HEK293 (cell line): ENCODE data around the gene SNN.
A peak's percentile ranks its signal among the peaks of the same experiment; 100 is the strongest.

ENCODE experiments used
- EGR2 ChIP-seq: fragments of 450-650 bp; formaldehyde crosslinking; IDR thresholded peaks from 2 replicates; pipeline ENCODE4 v1.5.1; 2016; ENCODE audit warnings: low read depth, missing biosample characterization, missing genetic modification characterization
- GLIS1 ChIP-seq: fragments of 450-650 bp; formaldehyde crosslinking; IDR thresholded peaks from 2 replicates; pipeline ENCODE4 v1.5.1; 2016; ENCODE audit warnings: missing biosample characterization, missing genetic modification characterization
- HIC1 ChIP-seq: fragments of 450-650 bp; formaldehyde crosslinking; IDR thresholded peaks from 2 replicates; pipeline ENCODE4 v1.5.1; 2016; ENCODE audit warnings: missing biosample characterization, missing genetic modification characterization
- PRDM10 ChIP-seq: fragments of 450-650 bp; formaldehyde crosslinking; IDR thresholded peaks from 2 replicates; pipeline ENCODE4 v1.5.1; 2016; ENCODE audit warnings: missing biosample characterization, missing genetic modification characterization
- REPIN1 ChIP-seq: fragments of 450-650 bp; formaldehyde crosslinking; IDR thresholded peaks from 2 replicates; pipeline ENCODE4 v1.5.1; 2017; ENCODE audit warnings: missing biosample characterization, missing genetic modification characterization, low read depth
- SCRT1 ChIP-seq: fragments of 450-650 bp; formaldehyde crosslinking; IDR thresholded peaks from 2 replicates; pipeline ENCODE4 v1.5.1; 2016; ENCODE audit warnings: missing biosample characterization, missing genetic modification characterization, borderline replicate concordance
- TCF7L2 ChIP-seq: IDR thresholded peaks from 2 replicates; pipeline ENCODE4 v1.6.1; 2011; ENCODE audit warnings: low read depth, mild to moderate bottlenecking, inconsistent platforms, low read length, moderate library complexity, borderline replicate concordance
- WT1 ChIP-seq: fragments of 450-650 bp; formaldehyde crosslinking; IDR thresholded peaks from 2 replicates; pipeline ENCODE4 v1.5.1; 2016; ENCODE audit warnings: missing biosample characterization, missing genetic modification characterization
- ZBTB17 ChIP-seq: fragments of 450-650 bp; formaldehyde crosslinking; IDR thresholded peaks from 2 replicates; pipeline ENCODE4 v1.5.1; 2016; ENCODE audit warnings: missing biosample characterization, missing genetic modification characterization
- ZNF133 ChIP-seq: fragments of 450-650 bp; formaldehyde crosslinking; IDR thresholded peaks from 2 replicates; pipeline ENCODE4 v1.5.1; 2016; ENCODE audit warnings: missing biosample characterization, missing genetic modification characterization
- ZNF148 ChIP-seq: fragments of 450-650 bp; formaldehyde crosslinking; IDR thresholded peaks from 2 replicates; pipeline ENCODE4 v1.5.0; 2017; ENCODE audit warnings: missing biosample characterization, missing genetic modification characterization, borderline replicate concordance
- ZNF157 ChIP-seq: fragments of 450-650 bp; formaldehyde crosslinking; IDR thresholded peaks from 2 replicates; pipeline ENCODE4 v1.5.1; 2016; ENCODE audit warnings: missing biosample characterization, missing genetic modification characterization
- ZNF16 ChIP-seq: fragments of 450-650 bp; formaldehyde crosslinking; IDR thresholded peaks from 2 replicates; pipeline ENCODE4 v1.5.1; 2016; ENCODE audit warnings: low read depth, missing biosample characterization, missing genetic modification characterization
- ZNF169 ChIP-seq: fragments of 450-650 bp; formaldehyde crosslinking; IDR thresholded peaks from 2 replicates; pipeline ENCODE4 v1.5.1; 2016; ENCODE audit warnings: missing biosample characterization, missing genetic modification characterization
- ZNF274 ChIP-seq, 2 experiments: fragments of 200-500 bp in 1 of 2; fragments of 450-650 bp in 1 of 2; sonication (Bioruptor generic) in 1 of 2; formaldehyde crosslinking in 1 of 2; IDR thresholded peaks; 2 replicates each; pipeline versions ENCODE4 v1.5.1 to v1.6.1; 2014 to 2016; ENCODE audit warnings: borderline replicate concordance in 1 of 2, inconsistent platforms in 1 of 2, low read length in 1 of 2, missing biosample characterization in 1 of 2, missing genetic modification characterization in 1 of 2
- ZNF404 ChIP-seq: fragments of 450-650 bp; formaldehyde crosslinking; IDR thresholded peaks from 2 replicates; pipeline ENCODE4 v1.5.1; 2017; ENCODE audit warnings: missing biosample characterization, missing genetic modification characterization
- ZNF473 ChIP-seq: fragments of 450-650 bp; formaldehyde crosslinking; IDR thresholded peaks from 2 replicates; pipeline ENCODE4 v1.5.1; 2017; ENCODE audit warnings: missing biosample characterization, missing genetic modification characterization
- ZNF518A ChIP-seq: fragments of 450-650 bp; formaldehyde crosslinking; conservative IDR thresholded peaks from 2 replicates; pipeline ENCODE4 v1.5.1; 2016; ENCODE audit warnings: low read depth, missing biosample characterization, missing genetic modification characterization
- ZNF529 ChIP-seq: fragments of 450-650 bp; formaldehyde crosslinking; IDR thresholded peaks from 2 replicates; pipeline ENCODE4 v1.5.1; 2017; ENCODE audit warnings: missing genetic modification characterization, missing biosample characterization; ENCODE audit not compliant: insufficient replicate concordance
- ZNF658 ChIP-seq: fragments of 450-650 bp; formaldehyde crosslinking; IDR thresholded peaks from 2 replicates; pipeline ENCODE4; 2016; ENCODE audit warnings: missing biosample characterization, missing genetic modification characterization
- ZNF670 ChIP-seq: fragments of 450-650 bp; formaldehyde crosslinking; IDR thresholded peaks from 2 replicates; pipeline ENCODE4 v1.5.1; 2016; ENCODE audit warnings: missing biosample characterization, missing genetic modification characterization, low read depth
- ZSCAN16 ChIP-seq: fragments of 450-650 bp; formaldehyde crosslinking; IDR thresholded peaks from 2 replicates; pipeline ENCODE4 v1.5.1; 2016; ENCODE audit warnings: missing biosample characterization, missing genetic modification characterization
- ZSCAN5A ChIP-seq: fragments of 450-650 bp; formaldehyde crosslinking; IDR thresholded peaks from 2 replicates; pipeline ENCODE4 v1.5.1; 2016; ENCODE audit warnings: missing biosample characterization, missing genetic modification characterization

The SNN gene

GRCh38 chr16:11674818-11675560 is 6.7 kb downstream of the SNN start (continued):
- no peak for TF ChIP-seq ZNF518A (tag by site-specific recombination)
- TF ChIP-seq ZNF670: no peak
- no peak for TF ChIP-seq ZSCAN16
- no peak for TF ChIP-seq TCF7L2
- TF ChIP-seq GLIS1 (tag by site-specific recombination): peak; percentile 84
- peak; percentile 45; the same call in 1 of the 2 replicates for TF ChIP-seq PRDM10 (tag by site-specific recombination)
- no peak for TF ChIP-seq ZNF148 (tag by site-specific recombination)
- no peak for TF ChIP-seq ZNF274 (IDR thresholded peaks at IDR 0.05; ENCODE audit: low read length)
- TF ChIP-seq ZNF274 (tag by site-specific recombination; IDR thresholded peaks at IDR 0.05; ENCODE audit: borderline replicate concordance): no peak
- TF ChIP-seq WT1: peak; percentile 89
- TF ChIP-seq REPIN1 (tag by site-specific recombination): no peak
- TF ChIP-seq ZSCAN5A (tag by site-specific recombination): no peak
- peak; percentile 50; the same call in 1 of the 2 replicates for TF ChIP-seq ZBTB17
- TF ChIP-seq EGR2: no peak
- no peak for TF ChIP-seq ZNF404 (tag by site-specific recombination)
- no peak for TF ChIP-seq ZNF169 (tag by site-specific recombination)
- no peak for TF ChIP-seq ZNF529 (tag by site-specific recombination)
- no peak for TF ChIP-seq ZNF133
- TF ChIP-seq ZNF473 (tag by site-specific recombination): no peak
- no peak for TF ChIP-seq ZNF658
- 0 out of 2 replicates have a peak, but pooled peaks have one; percentile 2 for TF ChIP-seq HIC1
- no peak for TF ChIP-seq ZNF16
- TF ChIP-seq ZNF157 (tag by site-specific recombination): no peak
- peak; percentile 90 for TF ChIP-seq SCRT1 (tag by site-specific recombination)
